22Rv1 (cell line): Measurements from ENCODE around the gene ACP6.

ENCODE experiments used
- CTCF ChIP-seq: fragments of 450-650 bp; IDR thresholded peaks from 2 replicates; pipeline ENCODE4 v1.5.1; 2017; ENCODE audit warnings: mild to moderate bottlenecking
- ZFX ChIP-seq: fragments of 450-650 bp; IDR thresholded peaks from 2 replicates; pipeline ENCODE4 v1.6.1; 2017; ENCODE audit warnings: antibody characterized with exemption, borderline replicate concordance

- TF ChIP-seq CTCF (peak; percentile 98), ZFX (no peak)
These were observed 42.8 kb downstream of the ACP6 start for GRCh38 chr1:147627435-147628110.
